SK-N-SH (cell line): ENCODE results near the gene KCTD17.

Source experiments
- CTCF ChIP-seq: fragments of 200-600 bp; sonication (generic); IDR thresholded peaks from 2 replicates; pipeline ENCODE4 v1.6.1; 2017; ENCODE audit warnings: antibody characterized with exemption, mild to moderate bottlenecking, moderate library complexity
- FOXJ3 ChIP-seq: sonication (generic); formaldehyde crosslinking; IDR thresholded peaks from 2 replicates; pipeline ENCODE4 v1.5.1; 2020; ENCODE audit warnings: mild to moderate bottlenecking, missing genetic modification reagents
- GABPA ChIP-seq: IDR thresholded peaks from 2 replicates; pipeline ENCODE4 v1.4.0; 2012; ENCODE audit warnings: low read depth, mild to moderate bottlenecking
- IRF3 ChIP-seq: fragments of 150-350 bp; IDR thresholded peaks from 2 replicates; pipeline ENCODE4 v1.6.1; 2016; ENCODE audit warnings: mild to moderate bottlenecking, low read depth, low read length
- JUND ChIP-seq: IDR thresholded peaks from 2 replicates; pipeline ENCODE4 v1.4.0; 2012
- POLR2AphosphoS5 ChIP-seq: IDR thresholded peaks from 2 replicates; pipeline ENCODE4 v1.6.1; 2012; ENCODE audit warnings: low read depth, low read length
- RFX5 ChIP-seq: IDR thresholded peaks from 2 replicates; pipeline ENCODE4 v1.6.1; 2012; ENCODE audit warnings: mild to moderate bottlenecking, improper control_type of control experiment, low read length
- RXRA ChIP-seq: IDR thresholded peaks from 2 replicates; pipeline ENCODE4 v1.4.0; 2012; ENCODE audit warnings: low read depth, mild to moderate bottlenecking, borderline replicate concordance
- TCF12 ChIP-seq: IDR thresholded peaks from 2 replicates; pipeline ENCODE4 v1.4.0; 2012
- TEAD4 ChIP-seq: IDR thresholded peaks from 2 replicates; pipeline ENCODE4 v1.4.0; 2012; ENCODE audit warnings: mild to moderate bottlenecking, borderline replicate concordance; ENCODE audit not compliant: insufficient read depth
- USF2 ChIP-seq: fragments of 150-350 bp; IDR thresholded peaks from 2 replicates; pipeline ENCODE4 v1.6.1; 2017; ENCODE audit warnings: antibody characterized with exemption, low read length, low read depth, borderline replicate concordance

GRCh38 chr22:37054056-37054395 lies 2.5 kb downstream of the KCTD17 start:
- no peak for TF ChIP-seq TEAD4
- TF ChIP-seq CTCF = no peak
- no peak for TF ChIP-seq JUND
- no peak for TF ChIP-seq POLR2AphosphoS5
- no peak for TF ChIP-seq IRF3
- no peak for TF ChIP-seq GABPA
- TF ChIP-seq FOXJ3 (CRISPR knock-in tag) = no peak
- no peak for TF ChIP-seq RFX5
- no peak for TF ChIP-seq TCF12
- TF ChIP-seq USF2 = no peak
- no peak for TF ChIP-seq RXRA
